GM19397 (cell line): ENCODE results near the gene PPDPF.

Source experiments
- ATAC-seq: cut with Tn5 transposase; IDR thresholded peaks from one replicate; pipeline ENCODE4 v1.9.1; 2021; ENCODE audit warnings: mild to moderate bottlenecking, moderate library complexity; ENCODE audit not compliant: unreplicated experiment

Gene PPDPF

GRCh38 chr20:63487116-63487764, 33.3 kb upstream of the PPDPF start:
- no peak for ATAC-seq

- ATAC-seq, result no peak
Measured at GRCh38 chr20:63487781-63488241, 32.8 kb upstream of the PPDPF start.

- no peak for ATAC-seq
Measured at GRCh38 chr20:63488315-63489251, 32.0 kb upstream of the PPDPF start.

- ATAC-seq, result no peak
Measured at GRCh38 chr20:63490416-63490815, 30.1 kb upstream of the PPDPF start.

GRCh38 chr20:63491078-63491477, 29.5 kb upstream of the PPDPF start:
- ATAC-seq, result no peak

- ATAC-seq, result no peak
Measured at GRCh38 chr20:63491635-63492230, 28.8 kb upstream of the PPDPF start.

- ATAC-seq, result no peak
Measured at GRCh38 chr20:63492518-63492917, 28.0 kb upstream of the PPDPF start.

- ATAC-seq, result no peak
Measured at GRCh38 chr20:63492982-63493381, 27.6 kb upstream of the PPDPF start.

- ATAC-seq, result no peak
Measured at GRCh38 chr20:63493563-63494020, 27.0 kb upstream of the PPDPF start.

GRCh38 chr20:63494084-63494419, 26.5 kb upstream of the PPDPF start:
- no peak for ATAC-seq

- no peak for ATAC-seq
Measured at GRCh38 chr20:63494420-63495166, 26.0 kb upstream of the PPDPF start.

GRCh38 chr20:63495167-63495720, 25.3 kb upstream of the PPDPF start:
- ATAC-seq, result no peak

GRCh38 chr20:63495741-63496595, 24.6 kb upstream of the PPDPF start:
- ATAC-seq, result no peak

- ATAC-seq, result no peak
Measured at GRCh38 chr20:63496596-63497120, 23.9 kb upstream of the PPDPF start.

- ATAC-seq, result no peak
Measured at GRCh38 chr20:63497138-63497945, 23.2 kb upstream of the PPDPF start.

GRCh38 chr20:63497946-63498935, 22.3 kb upstream of the PPDPF start:
- ATAC-seq, result no peak

- ATAC-seq, result no peak
Measured at GRCh38 chr20:63498960-63499337, 21.6 kb upstream of the PPDPF start, which contains the start of gene EEF1A2. Gene EEF1A2, minus strand, starts transcription at chr20:63499083. Its CDS starts 1,320 bp downstream, at chr20:63497763.
